CD14-positive monocyte (primary cell): Measurements from ENCODE around the gene SCNN1A. TPM values are rescaled to one million over a fixed set of nuclear protein-coding genes. Genes with fewer than 3 reads are reported as not detected.

ENCODE experiments used
- DNase-seq, 3 donors: peaks; one replicate each; pipeline ENCODE4 v3.0.0-alpha.2; 2011 to 2022
- H2AFZ ChIP-seq: 2 replicates; pipeline ENCODE4 v1.6.0; 2012; ENCODE audit warnings: mild to moderate bottlenecking, low read depth, low read length, inconsistent platforms; ENCODE audit not compliant: insufficient read depth, poor library complexity, severe bottlenecking
- H3K27ac ChIP-seq, 2 donors: 1 replicate in 1 of 2; 2 replicates in 1 of 2; pipeline ENCODE4 v1.5.1; 2012 to 2013; ENCODE audit warnings: low read length in 2 of 2, control low read depth in 1 of 2, inconsistent platforms in 1 of 2, low read depth in 1 of 2, mild to moderate bottlenecking in 1 of 2
- H3K27me3 ChIP-seq, 2 donors: one replicate each; pipeline versions ENCODE4 v1.6.0 to v1.6.1; 2011 to 2013; ENCODE audit warnings: low read length in 2 of 2; ENCODE audit not compliant: control insufficient read depth in 2 of 2, insufficient read depth in 2 of 2
- H3K36me3 ChIP-seq, 2 donors: replicated peaks in 1 of 2; 1 replicate in 1 of 2; 2 replicates in 1 of 2; pipeline versions ENCODE4 v1.5.1 to v1.6.1; 2012 to 2013; ENCODE audit warnings: low read length in 2 of 2, control low read depth in 1 of 2, inconsistent platforms in 1 of 2, mild to moderate bottlenecking in 1 of 2; ENCODE audit not compliant: insufficient read depth in 2 of 2, control insufficient read depth in 1 of 2
- H3K4me1 ChIP-seq, 2 donors: 1 replicate in 1 of 2; 2 replicates in 1 of 2; pipeline versions ENCODE4 v1.5.1 to v1.6.1; 2012 to 2013; ENCODE audit warnings: low read length in 2 of 2, control low read depth in 1 of 2, inconsistent platforms in 1 of 2, mild to moderate bottlenecking in 1 of 2, moderate library complexity in 1 of 2; ENCODE audit not compliant: insufficient read depth in 2 of 2, control insufficient read depth in 1 of 2
- H3K4me2 ChIP-seq: replicated peaks from 2 replicates; pipeline ENCODE3; 2012; ENCODE audit warnings: low read length, moderate library complexity, mild to moderate bottlenecking; ENCODE audit not compliant: poor library complexity, severe bottlenecking; ENCODE audit errors: extremely low read depth
- H3K4me3 ChIP-seq, 3 experiments: fragments of 200-600 bp in 1 of 3; sonication (generic) in 1 of 3; replicated peaks in 1 of 3; 1 replicate in 2 of 3; 2 replicates in 1 of 3; pipeline ENCODE4 v1.5.1; 2011 to 2013; ENCODE audit warnings: low read length in 3 of 3, mild to moderate bottlenecking in 3 of 3, control low read depth in 2 of 3, low read depth in 2 of 3, inconsistent platforms in 1 of 3, moderate library complexity in 1 of 3
- H3K79me2 ChIP-seq: 2 replicates; pipeline ENCODE4 v1.6.0; 2012; ENCODE audit warnings: mild to moderate bottlenecking, control low read depth, inconsistent platforms, low read length, moderate library complexity; ENCODE audit not compliant: insufficient read depth
- H3K9ac ChIP-seq: 2 replicates; pipeline ENCODE4 v1.6.0; 2017; ENCODE audit warnings: low read length, mild to moderate bottlenecking; ENCODE audit not compliant: insufficient read depth, poor library complexity, severe bottlenecking
- H3K9me3 ChIP-seq, 2 donors: replicated peaks in 1 of 2; 1 replicate in 1 of 2; 2 replicates in 1 of 2; pipeline versions ENCODE4 v1.5.1 to v1.6.1; 2012 to 2013; ENCODE audit warnings: low read length in 2 of 2, control low read depth in 1 of 2; ENCODE audit not compliant: control insufficient read depth in 1 of 2, insufficient read depth in 1 of 2
- H4K20me1 ChIP-seq: 2 replicates; pipeline ENCODE4 v1.6.0; 2012; ENCODE audit warnings: mild to moderate bottlenecking, low read length, control low read depth, moderate library complexity; ENCODE audit not compliant: insufficient read depth
- H3K27ac Mint-ChIP-seq, 7 donors: one replicate each; pipeline ENCODE4 v1.8.0; 2020; ENCODE audit warnings: mild to moderate bottlenecking in 7 of 7, mixed read lengths in 7 of 7, moderate library complexity in 6 of 7, inconsistent platforms in 2 of 7
- H3K27me3 Mint-ChIP-seq, 3 donors: one replicate each; pipeline ENCODE4 v1.8.0; 2021 to 2022; ENCODE audit warnings: low read depth in 3 of 3, mild to moderate bottlenecking in 3 of 3, mixed read lengths in 3 of 3, moderate library complexity in 3 of 3, inconsistent platforms in 1 of 3
- H3K36me3 Mint-ChIP-seq, 2 donors: one replicate each; pipeline ENCODE4 v1.8.0; 2020; ENCODE audit warnings: mixed read lengths in 2 of 2, inconsistent platforms in 1 of 2, mild to moderate bottlenecking in 1 of 2
- H3K4me1 Mint-ChIP-seq: one replicate; pipeline ENCODE4 v1.8.0; 2020; ENCODE audit warnings: mild to moderate bottlenecking, mixed read lengths
- H3K4me3 Mint-ChIP-seq, 2 donors: one replicate each; pipeline ENCODE4 v1.8.0; 2020; ENCODE audit warnings: mild to moderate bottlenecking in 2 of 2, mixed read lengths in 2 of 2, moderate library complexity in 1 of 2
- H3K9me3 Mint-ChIP-seq, 7 donors: one replicate each; pipeline ENCODE4 v1.8.0; 2020 to 2022; ENCODE audit warnings: mixed read lengths in 7 of 7, mild to moderate bottlenecking in 6 of 7, moderate library complexity in 6 of 7, inconsistent platforms in 2 of 7
- CTCF ChIP-seq: fragments of 200-600 bp; IDR thresholded peaks from one replicate; pipeline ENCODE4 v1.8.0; 2022; ENCODE audit warnings: antibody characterized with exemption, mild to moderate bottlenecking
- WGBS: methylation state at CpG from one replicate; pipeline ENCODE4 v1.1.5; 2013; ENCODE audit warnings: missing lambda C conversion rate; ENCODE audit not compliant: insufficient coverage; 5-methylcytosine and 5-hydroxymethylcytosine counted together
- intact Hi-C, 2 donors: fragments of 100-400 bp; cut with micrococcal nuclease; formaldehyde crosslinking; loops; one replicate each; pipeline versions ENCODE4 v1.15.0 to v1.15.1; 2023
- polyA plus RNA-seq, 3 donors: library from polyadenylated mRNA; depleted of rRNA in 1 of 3; unstranded in 2 of 3; stranded (reverse) in 1 of 3; fragments of 300-500 nt in 2 of 3; fragments of >200 nt in 1 of 3; fragmentation: Illumina TruSeq in 2 of 3; gene quantifications; 1 replicate in 2 of 3; 2 replicates in 1 of 3; pipeline ENCODE4 v1.2.3, GENCODE V29; 2012 to 2021

The SCNN1A gene
- polyA plus RNA-seq, 3 donors = 0.11 to 0.68 (median 0.63) TPM

- Mint-ChIP-seq H3K36me3 (peaks cover 29 to 40% of the 10 kb centered on the region in 2 donors), H3K27ac (peak overlapping the region in 1 of 7 donors; percentile 3), H3K27me3 (no peaks in the 10 kb centered on the region), H3K9me3 (peaks cover 0 to 2% (median 0%) of the 10 kb centered on the region in 7 donors), H3K4me3 (no peak overlapping the region), H3K4me1 (peaks cover 1% of the 10 kb centered on the region)
- no peaks in the 10 kb centered on the region for H3K79me2 ChIP-seq
- peaks cover 3 to 4% of the 10 kb centered on the region in 2 donors for H3K36me3 ChIP-seq
- H3K4me3 ChIP-seq = no peak overlapping the region
- no peak overlapping the region for H3K4me2 ChIP-seq
- H3K27ac ChIP-seq = no peak overlapping the region
- intact Hi-C loops = no loop called here
- H2AFZ ChIP-seq = no peak overlapping the region
- no CpG with 5 or more reads among the region's 7 CpGs for WGBS
- no peaks in the 10 kb centered on the region for H4K20me1 ChIP-seq
- no peak for TF ChIP-seq CTCF
- H3K9ac ChIP-seq = no peak overlapping the region
- no peaks in the 10 kb centered on the region for H3K4me1 ChIP-seq
- no peak for DNase-seq
- no peaks in the 10 kb centered on the region for H3K9me3 ChIP-seq
- H3K27me3 ChIP-seq = no peaks in the 10 kb centered on the region
Measured at GRCh38 chr12:6399884-6400644, 24.7 kb upstream of the SCNN1A start.

DNA sequence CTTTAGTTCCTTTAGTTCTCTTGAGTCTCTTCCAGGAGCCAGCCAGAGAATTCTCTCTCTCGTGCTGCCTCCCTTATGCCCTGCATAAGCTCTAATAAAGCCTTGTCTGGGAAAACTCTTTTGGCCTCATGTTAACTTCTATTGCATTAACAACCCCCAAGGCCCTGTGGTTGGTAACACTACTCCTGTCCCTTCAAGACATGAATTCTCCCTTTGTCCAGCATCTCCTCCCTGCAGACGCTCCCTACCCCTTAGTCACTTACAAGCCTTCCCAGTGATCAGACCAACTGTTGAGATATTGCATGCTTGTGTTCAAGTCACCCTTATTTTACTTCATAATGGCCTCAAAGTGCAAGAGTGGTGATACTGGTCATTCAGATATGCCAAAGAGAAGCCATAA lies 20.7 kb upstream of the SCNN1A start:
- peaks cover 0 to 2% (median 0%) of the 10 kb centered on the region in 7 donors for H3K9me3 Mint-ChIP-seq
- peaks cover 0 to 4% (median 0%) of the 10 kb centered on the region in 3 donors for H3K27me3 Mint-ChIP-seq

More for the DNA sequence above, 20.7 kb upstream of the SCNN1A start:
- Histone ChIP-seq H3K4me1 (peaks cover 27 to 38% of the 10 kb centered on the region in 2 donors), H3K27ac (no peak overlapping the region), H3K79me2 (no peaks in the 10 kb centered on the region), H3K4me3 (no peak overlapping the region), H4K20me1 (peaks cover 28% of the 10 kb centered on the region), H2AFZ (no peak overlapping the region), H3K36me3 (peaks cover 12 to 25% of the 10 kb centered on the region in 2 donors), H3K4me2 (no peak overlapping the region), H3K9me3 (no peaks in the 10 kb centered on the region), H3K9ac (no peak overlapping the region), H3K27me3 (no peaks in the 10 kb centered on the region)
- DNase-seq = no peak
- intact Hi-C loops = no loop called here
- Mint-ChIP-seq H3K4me3 (no peak overlapping the region), H3K36me3 (peaks cover 30 to 51% of the 10 kb centered on the region in 2 donors), H3K4me1 (peaks cover 34% of the 10 kb centered on the region), H3K27ac (no peak overlapping the region)
- TF ChIP-seq CTCF = no peak
- 100% methylated on average over 2 of the region's 2 CpGs for WGBS
